Measurements from ENCODE around the gene FAM114A2. TPM values are rescaled to one million over a fixed set of nuclear protein-coding genes. Genes with fewer than 3 reads are reported as not detected.
"Not testable (repeated sequence)": the region's sequence is repeated elsewhere in the genome, so short reads cannot be mapped to it uniquely, and the experiment has no call there.

Gene FAM114A2
- total and polyA plus RNA-seq, 8 donors = 33.4 to 37.7 (median 35.3) TPM

DNA sequence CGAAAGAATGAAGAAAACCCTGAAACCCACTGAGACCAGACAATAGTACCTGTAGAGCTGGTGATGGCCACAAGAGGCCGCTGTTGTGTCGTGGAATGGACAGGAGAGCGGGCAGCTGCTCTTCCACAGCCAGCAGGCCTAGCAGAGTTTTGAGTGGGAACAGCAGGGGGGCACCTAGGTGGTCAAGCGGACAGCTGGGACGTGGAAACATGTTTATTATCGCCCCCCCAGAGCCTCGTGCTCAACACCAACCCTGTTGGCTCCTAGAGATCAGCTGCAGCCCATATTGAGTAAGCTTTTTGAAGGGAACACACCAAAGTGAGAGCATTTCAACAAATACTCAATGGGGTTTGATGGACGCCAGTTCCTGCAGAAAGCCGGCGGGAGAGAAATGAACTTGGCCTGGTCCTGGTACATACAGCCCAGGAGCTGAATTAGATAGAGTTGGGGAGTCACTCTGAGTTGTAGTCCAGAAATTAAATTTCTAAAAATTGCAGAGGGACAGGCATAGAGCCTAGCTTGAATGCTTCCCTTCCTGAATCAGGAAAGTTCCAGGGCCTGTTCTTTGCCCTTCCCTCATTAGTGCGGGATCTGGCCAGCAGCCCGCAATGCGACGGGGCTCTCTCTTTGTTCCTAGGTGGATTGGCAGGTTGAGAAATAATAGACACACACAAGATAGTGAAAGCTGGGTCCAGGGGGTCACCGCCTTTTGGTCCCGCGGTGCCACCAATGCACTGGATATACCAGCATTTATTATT lies 33.9 kb upstream of the FAM114A2 start:
- Histone ChIP-seq H3K4me3 (no peak overlapping the region), H3K4me1 (peaks cover 0 to 13% of the 10 kb centered on the region in 2 donors), H3K27ac (no peak overlapping the region), H3K36me3 (no peaks in the 10 kb centered on the region), H3K27me3 (no peaks in the 10 kb centered on the region), H3K9me3 (no peaks in the 10 kb centered on the region)
- peak; percentile 76 to 91 (median 84) for DNase-seq
- ATAC-seq = peak; percentile 97
- intact Hi-C loops (cut with DNase I) = loop anchor here in 1 of 2 donors (5.0 kb wide), 1 partner anchor 335 kb away; no protein-coding TSS in a partner anchor
- TF ChIP-seq, protein P1, sequence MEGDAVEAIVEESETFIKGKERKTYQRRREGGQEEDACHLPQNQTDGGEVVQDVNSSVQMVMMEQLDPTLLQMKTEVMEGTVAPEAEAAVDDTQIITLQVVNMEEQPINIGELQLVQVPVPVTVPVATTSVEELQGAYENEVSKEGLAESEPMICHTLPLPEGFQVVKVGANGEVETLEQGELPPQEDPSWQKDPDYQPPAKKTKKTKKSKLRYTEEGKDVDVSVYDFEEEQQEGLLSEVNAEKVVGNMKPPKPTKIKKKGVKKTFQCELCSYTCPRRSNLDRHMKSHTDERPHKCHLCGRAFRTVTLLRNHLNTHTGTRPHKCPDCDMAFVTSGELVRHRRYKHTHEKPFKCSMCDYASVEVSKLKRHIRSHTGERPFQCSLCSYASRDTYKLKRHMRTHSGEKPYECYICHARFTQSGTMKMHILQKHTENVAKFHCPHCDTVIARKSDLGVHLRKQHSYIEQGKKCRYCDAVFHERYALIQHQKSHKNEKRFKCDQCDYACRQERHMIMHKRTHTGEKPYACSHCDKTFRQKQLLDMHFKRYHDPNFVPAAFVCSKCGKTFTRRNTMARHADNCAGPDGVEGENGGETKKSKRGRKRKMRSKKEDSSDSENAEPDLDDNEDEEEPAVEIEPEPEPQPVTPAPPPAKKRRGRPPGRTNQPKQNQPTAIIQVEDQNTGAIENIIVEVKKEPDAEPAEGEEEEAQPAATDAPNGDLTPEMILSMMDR (IDR thresholded peaks at IDR 0.05) = peak; percentile 85 to 91

DNA sequence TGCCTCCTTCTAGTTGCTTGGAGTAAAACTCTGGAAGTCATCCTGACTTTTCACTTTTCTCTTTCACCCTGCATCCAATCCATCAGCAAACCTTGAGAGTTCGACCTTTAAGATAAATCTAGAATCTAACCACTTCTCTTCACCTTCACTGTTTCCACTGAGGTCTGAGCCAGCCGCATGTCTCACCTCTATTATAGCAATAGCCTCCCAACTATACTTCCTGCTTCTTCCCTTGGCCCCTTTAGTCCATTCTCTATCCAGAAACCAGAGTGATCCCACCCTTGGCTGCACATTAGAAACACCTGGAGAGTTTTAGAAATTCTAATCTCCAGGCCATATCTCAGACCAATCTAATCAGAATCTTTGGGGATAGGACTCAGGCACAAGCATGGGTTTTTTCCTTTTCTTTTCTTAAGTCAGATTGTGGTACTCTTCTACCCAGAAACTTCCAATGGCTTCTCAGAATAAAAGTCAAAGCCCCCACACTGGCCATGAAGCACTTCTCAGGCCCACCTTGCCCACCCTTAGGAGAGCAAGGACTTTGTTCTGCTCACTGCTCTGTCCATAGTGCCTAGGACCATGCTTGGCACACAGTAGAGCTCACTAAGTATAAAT lies 33.2 kb upstream of the FAM114A2 start:
- TF ChIP-seq, protein P1 (IDR thresholded peaks at IDR 0.05) = no peak
- H3K27me3 ChIP-seq = no peaks in the 10 kb centered on the region
- DNase-seq = no peak
- H3K9me3 ChIP-seq = no peaks in the 10 kb centered on the region
- ATAC-seq = no peak
- H3K4me1 ChIP-seq = peaks cover 0 to 7% of the 10 kb centered on the region in 2 donors
- no peak overlapping the region for H3K4me3 ChIP-seq
- H3K36me3 ChIP-seq = no peaks in the 10 kb centered on the region
- no peak overlapping the region for H3K27ac ChIP-seq
- intact Hi-C loops (cut with DNase I) = loop anchor here in 1 of 2 donors (5.0 kb wide), 1 partner anchor 335 kb away; no protein-coding TSS in a partner anchor

DNA sequence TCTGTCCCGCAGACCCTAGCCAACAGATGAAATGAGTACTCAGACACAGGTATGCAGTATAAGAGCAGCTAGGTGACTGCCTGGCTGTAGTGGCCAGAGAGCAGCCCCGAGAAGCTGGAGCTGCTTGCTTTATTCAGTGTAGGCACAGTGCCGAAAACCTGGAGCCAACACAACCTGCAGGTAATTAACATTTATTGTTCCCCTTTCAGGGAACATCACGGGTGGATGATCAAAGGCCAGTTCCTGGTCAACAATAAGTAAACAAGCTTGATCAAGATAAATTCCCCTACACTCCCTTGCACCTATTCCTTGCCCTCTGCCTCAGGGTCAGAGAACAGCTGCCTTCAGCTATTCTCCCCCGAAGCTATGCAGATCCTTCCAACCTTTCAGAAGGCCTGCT lies 31.1 kb upstream of the FAM114A2 start:
- not testable (repeated sequence) for H3K4me3 ChIP-seq, H3K27me3 ChIP-seq, H3K27ac ChIP-seq, ATAC-seq, H3K9me3 ChIP-seq, H3K36me3 ChIP-seq, DNase-seq, H3K4me1 ChIP-seq
- intact Hi-C loops (cut with DNase I) = loop anchor here in 1 of 2 donors (5.0 kb wide), 1 partner anchor 337 kb away; no protein-coding TSS in a partner anchor

GRCh38 chr5:154065971-154066370 lies 27.3 kb upstream of the FAM114A2 start:
- Histone ChIP-seq H3K27me3 (no peaks in the 10 kb centered on the region), H3K9me3 (no peaks in the 10 kb centered on the region), H3K4me3 (no peak overlapping the region), H3K36me3 (no peaks in the 10 kb centered on the region), H3K27ac (no peak overlapping the region), H3K4me1 (no peaks in the 10 kb centered on the region)
- TF ChIP-seq, protein P1 (IDR thresholded peaks at IDR 0.05) = no peak
- intact Hi-C loops (cut with DNase I) = no loop called here
- ATAC-seq (no peak), DNase-seq (no peak)

DNA sequence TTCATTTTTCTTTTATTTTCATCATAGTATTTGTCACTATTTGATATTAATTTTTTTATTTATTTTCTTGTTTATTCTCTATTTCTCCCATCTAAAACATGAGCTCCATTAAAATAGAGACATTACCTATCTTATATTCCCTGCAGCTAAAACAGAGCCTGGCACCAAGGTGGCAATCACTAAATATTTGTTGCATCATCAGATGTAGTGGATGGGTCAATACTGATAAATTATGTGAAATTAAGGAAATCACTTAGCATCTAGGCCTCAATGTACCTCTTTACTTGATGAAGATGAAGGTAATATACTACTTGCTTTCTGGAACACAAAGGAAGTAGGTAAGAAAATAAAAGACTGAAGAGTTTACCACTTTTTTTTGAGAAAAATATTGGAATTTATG lies 24.7 kb upstream of the FAM114A2 start:
- DNase-seq = no peak
- no peak overlapping the region for H3K4me3 ChIP-seq
- intact Hi-C loops (cut with DNase I) = no loop called here
- H3K27me3 ChIP-seq = no peaks in the 10 kb centered on the region
- ATAC-seq = no peak
- peaks cover 0 to 5% of the 10 kb centered on the region in 2 donors for H3K4me1 ChIP-seq
- H3K27ac ChIP-seq = no peak overlapping the region
- TF ChIP-seq, protein P1 (IDR thresholded peaks at IDR 0.05) = no peak
- no peaks in the 10 kb centered on the region for H3K36me3 ChIP-seq
- H3K9me3 ChIP-seq = no peaks in the 10 kb centered on the region
